HG03135 (cell line): ENCODE data around the gene RAPGEF5.

Experiments used
- ATAC-seq: cut with Tn5 transposase; IDR thresholded peaks from one replicate; pipeline ENCODE4 v1.9.1; 2021; ENCODE audit warnings: mild to moderate bottlenecking, moderate library complexity; ENCODE audit not compliant: unreplicated experiment

The RAPGEF5 gene

DNA sequence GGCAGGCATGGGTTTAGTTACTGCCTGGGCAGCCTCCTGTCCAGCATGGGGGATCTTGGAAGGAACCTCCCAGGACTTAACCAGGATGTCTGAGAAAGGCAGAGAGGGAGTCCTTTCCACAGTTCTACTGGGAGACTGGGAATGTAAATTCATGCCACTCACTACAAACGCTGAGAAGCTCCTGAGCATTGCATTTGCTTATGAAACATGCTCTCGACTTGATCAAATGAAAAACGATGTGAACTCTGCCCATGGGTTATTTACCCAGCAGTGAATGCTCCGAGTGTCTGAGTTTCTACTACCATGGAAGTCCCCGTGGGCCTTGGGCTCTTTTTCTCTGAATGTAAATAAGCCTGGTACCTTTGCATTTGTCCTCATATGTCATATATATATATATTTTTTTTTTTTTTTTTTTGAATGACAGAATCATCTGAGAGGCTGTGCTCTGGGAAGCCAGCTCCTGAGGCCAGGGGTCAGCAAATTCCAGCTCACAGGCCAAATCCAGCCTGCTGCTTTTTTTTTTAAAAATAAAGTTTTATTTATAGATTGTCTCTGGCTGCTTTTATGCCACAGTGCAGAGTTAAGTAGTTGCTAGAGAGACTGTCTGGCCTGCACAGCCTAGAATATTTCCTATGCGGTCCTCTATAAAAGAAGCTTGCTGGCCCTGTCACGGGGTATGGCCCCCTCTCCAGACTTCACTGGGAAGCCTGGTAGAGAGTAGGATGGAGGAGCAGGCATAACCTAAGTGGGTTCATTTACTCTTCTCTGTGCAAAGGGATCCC, 21.4 kb upstream of the RAPGEF5 start:
- ATAC-seq, result no peak

DNA sequence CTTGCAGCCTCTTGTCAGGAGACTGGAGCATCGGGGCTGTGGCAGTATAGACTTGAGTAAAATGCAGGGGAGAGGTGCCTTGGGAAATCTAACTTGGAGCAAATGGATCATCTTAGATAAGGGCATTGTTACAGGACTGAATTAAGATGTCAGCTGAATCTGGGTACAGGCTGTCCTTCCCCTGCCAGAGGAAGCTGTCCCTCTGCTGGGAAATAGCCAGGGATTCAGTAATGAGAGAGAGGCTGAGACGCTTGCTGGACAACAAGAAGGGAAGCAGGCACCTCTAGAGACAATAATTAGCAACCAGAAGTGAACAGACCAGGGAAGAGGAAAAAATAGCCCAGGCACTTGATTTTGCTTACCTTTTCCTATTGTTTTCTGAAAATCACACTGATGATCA, 20.7 kb upstream of the RAPGEF5 start:
- ATAC-seq, result no peak

DNA sequence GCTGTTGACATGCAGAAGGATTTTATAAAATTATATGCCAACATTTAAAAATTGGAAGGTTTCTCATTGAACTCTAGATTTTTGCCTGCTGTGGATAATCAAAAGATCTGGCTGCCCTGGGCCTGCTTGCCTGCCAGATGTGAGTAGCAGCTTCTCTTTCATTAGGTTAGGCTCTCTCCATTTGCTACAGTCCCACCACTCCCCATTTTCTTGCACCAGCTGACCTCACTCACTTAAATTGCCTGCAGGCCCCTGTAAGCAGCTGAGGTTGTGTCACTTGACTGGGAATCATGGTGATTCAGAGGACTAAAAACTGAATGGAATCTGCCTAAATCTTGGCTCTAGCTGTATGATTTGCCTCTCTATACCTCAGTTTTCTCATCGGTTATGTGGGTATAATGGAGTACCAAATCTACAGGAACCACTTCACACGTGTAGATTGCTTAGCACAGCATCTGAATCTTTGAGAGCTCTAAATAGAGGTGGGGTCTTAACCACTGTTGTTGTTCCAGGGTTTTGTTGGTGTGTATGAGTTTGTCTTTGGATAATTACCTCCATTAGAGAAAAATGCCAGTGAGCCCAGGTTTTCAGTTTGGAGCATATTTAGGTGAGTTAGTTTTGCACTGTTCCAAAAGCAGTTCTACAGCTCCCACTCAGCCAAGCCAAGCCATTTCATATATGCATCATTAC, 18.6 kb upstream of the RAPGEF5 start:
- ATAC-seq, result no peak

DNA sequence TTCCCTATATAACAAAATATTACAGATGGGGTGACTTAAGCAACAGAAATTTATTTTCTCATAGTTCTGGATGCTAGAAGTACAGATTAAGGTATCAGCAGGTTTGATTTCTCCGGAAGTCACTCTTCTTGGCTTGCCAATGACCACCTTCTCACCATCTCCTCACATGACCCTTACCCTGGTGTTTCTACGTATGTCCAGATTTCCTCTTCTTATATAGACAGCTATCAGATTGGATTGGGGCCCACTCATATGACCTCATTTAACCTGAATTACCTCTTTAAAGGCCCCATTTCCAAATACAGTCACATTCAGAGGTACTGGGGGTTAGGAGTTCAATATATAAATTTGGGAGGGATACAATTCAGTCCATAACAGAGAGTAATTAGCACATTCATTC, 17.0 kb upstream of the RAPGEF5 start:
- no peak for ATAC-seq

DNA sequence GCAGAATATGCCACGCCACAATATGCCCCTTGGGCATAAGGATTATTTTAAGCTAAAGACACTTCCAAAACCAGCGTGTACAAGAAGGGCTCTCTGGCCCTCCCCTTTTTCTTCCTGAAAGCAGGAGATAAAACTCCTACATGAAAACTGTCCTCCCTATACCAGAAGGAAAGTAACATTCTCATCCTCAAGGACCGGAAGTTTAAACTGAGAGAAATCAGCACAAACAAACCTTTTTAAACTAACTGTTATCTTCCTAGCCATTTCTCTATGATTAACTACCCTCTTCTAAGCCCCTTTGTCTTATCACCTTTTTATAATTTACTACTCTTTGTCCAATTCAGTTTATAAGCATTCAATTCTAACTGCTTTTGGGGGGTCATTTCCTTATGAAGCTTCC, 16.4 kb upstream of the RAPGEF5 start:
- ATAC-seq, result no peak

DNA sequence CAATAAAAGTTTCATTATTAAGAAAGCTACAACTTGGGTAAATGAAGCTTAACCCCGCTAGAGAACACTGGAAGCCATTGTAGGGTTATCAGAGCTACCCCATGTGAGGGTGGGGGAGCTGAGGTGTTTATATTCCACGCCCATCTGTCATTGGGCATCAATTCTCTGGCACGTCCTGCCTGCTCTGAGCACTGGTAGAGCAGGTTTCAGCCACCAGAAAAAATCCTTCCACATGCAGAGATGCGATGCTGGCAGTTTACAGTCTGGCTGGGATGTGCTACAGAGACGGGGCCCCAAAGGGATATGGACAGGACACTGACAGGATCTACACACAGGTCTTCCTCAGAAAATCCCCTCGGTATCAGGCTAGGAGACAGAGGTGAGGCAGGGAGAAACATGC, 15.9 kb upstream of the RAPGEF5 start:
- ATAC-seq, result no peak

- ATAC-seq, result no peak
Observed at GRCh38 chr7:22371878-22372277, 14.9 kb upstream of the RAPGEF5 start.

- no peak for ATAC-seq
Observed at GRCh38 chr7:22364900-22365299, 7.9 kb upstream of the RAPGEF5 start.

GRCh38 chr7:22363756-22364422, 6.9 kb upstream of the RAPGEF5 start:
- no peak for ATAC-seq

DNA sequence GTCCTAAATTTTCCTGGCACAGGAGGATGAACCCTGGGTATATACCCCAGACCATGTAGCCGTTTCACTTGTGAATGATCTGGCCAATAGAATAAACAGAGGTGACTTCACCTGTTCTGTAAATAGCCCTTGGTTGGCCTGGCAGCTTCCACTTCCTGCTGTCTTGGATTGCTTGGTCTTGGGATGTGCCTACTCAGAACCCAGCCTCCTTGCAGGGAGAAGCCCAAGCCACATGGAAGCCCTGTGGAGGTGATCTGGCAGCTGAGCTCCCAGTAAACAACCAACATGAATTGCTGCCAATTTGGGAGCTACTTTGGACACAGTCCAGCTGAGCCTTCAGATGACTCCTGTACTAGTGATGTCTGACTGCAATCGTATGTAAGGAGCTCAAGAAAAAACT, 4.8 kb upstream of the RAPGEF5 start:
- ATAC-seq, result no peak

DNA sequence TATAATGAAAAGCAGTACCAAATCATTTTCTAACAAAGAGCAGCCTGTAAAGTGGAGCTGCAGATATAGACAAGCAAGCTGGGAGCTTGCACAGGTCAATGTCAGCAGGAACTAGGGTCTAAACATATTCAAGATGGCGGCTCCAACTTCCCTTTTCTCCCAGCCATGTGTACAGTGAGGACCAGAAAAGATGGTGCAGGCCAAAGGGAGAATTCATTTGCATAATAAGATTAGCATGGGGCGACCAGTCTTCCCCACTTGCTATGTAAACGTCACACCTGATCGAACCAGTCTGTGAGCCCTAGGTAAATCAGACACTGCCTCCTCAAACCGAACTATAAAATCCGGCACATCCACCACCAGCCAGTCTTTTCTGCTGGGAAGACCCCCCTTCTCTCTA, 4.4 kb upstream of the RAPGEF5 start:
- no peak for ATAC-seq

GRCh38 chr7:22358820-22359697, 2.1 kb upstream of the RAPGEF5 start:
- no peak for ATAC-seq

DNA sequence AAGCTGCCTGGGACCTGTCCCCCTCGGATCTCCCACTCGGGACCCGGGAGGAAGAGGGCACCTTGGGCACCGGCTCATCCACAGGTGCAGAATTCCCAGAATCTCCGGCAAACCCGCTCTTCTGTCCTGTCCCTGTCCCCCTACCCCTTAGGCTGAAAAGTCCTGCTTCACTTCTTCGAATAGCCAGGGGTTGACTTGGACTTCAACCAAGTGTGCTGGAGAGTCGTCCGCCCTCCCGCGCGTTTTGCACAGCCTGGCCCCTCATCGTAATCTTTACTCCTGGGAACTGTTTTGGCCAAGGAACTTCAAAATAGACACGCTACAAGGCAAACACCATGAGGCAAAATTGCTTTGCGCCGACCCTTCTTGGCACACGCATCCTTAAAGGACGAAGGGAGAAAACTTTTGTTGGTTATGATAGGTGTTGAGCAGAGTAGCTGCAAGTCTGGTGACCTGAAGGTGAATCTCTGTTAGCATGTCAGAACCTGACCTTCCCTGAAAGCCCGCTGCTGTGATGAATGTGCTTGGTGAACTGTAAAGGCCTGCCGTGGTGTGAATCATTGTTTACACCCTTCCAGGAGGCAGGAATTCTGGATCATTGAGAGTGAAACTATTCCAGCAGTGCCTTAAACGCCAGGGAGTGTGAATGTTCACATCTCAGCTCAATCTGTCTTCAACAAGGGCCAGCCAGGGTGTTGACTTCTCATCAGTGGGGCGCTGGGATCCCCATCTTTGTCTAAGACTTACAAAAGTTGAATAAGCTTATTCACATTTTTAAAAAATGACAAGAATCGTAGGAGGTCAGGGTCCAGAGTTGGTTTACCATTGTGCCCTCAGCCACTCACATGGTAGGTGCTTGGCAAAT, 589 bp upstream of the RAPGEF5 start:
- no peak for ATAC-seq

- ATAC-seq, result peak; percentile 18
Observed at GRCh38 chr7:22356010-22356691, 803 bp downstream of the RAPGEF5 start.

DNA sequence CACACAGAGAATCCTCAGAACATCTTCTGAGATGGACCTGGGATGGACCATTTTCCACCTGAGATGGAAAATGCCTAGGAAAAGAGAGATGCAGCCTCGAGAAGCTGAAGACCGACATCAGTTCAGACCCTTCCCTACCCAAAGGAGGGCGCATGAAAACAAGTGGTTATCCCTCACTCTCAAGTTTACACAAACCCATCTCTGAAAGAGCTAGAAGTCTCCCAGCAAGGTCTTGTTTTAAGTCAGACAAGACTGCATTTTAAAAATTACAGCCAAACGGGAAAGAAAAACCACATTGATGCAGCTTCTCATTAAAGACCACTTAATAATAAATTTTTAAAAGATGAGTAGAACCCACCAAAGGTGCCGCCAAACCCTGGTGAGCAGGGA, 1.3 kb downstream of the RAPGEF5 start:
- ATAC-seq, result no peak

DNA sequence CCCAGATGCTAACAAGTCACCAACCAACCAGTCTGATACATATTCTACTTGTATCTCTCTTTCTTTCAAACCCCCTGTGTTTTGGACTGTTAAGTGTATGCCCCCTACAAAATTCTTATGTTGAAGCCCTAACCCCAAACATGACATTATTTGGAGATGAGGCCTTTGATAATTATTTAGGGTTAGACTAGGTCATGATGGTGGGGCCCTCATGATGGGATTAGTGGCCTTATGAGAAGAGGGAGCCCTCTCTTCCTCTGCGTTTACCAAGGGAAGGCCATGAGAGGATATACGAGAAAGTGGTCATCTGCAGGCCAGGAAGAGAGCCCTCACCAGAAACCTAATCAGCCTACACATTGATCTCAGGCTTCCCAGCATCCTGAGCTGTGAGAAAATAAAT, 2.5 kb downstream of the RAPGEF5 start:
- ATAC-seq, result no peak

GRCh38 chr7:22352887-22353286, 4.1 kb downstream of the RAPGEF5 start:
- ATAC-seq, result no peak

GRCh38 chr7:22351878-22352277, 5.1 kb downstream of the RAPGEF5 start:
- no peak for ATAC-seq

GRCh38 chr7:22351329-22351692, 5.6 kb downstream of the RAPGEF5 start:
- ATAC-seq, result peak; percentile 76
